MG63 (cell line): Measurements from ENCODE around the gene SSX2IP. TPM values are rescaled to one million over a fixed set of nuclear protein-coding genes. Genes with fewer than 3 reads are reported as not detected.
"Not testable (repeated sequence)": the region's sequence is repeated elsewhere in the genome, so short reads cannot be mapped to it uniquely, and the experiment has no call there.

Experiments
- DNase-seq: peaks from one replicate; pipeline ENCODE4 v3.0.0-alpha.2; 2020
- H3K27me3 ChIP-seq: fragments of 250-450 bp; sonication (Bioruptor Pico); 2 replicates; pipeline ENCODE4 v1.5.1; 2020; ENCODE audit warnings: mild to moderate bottlenecking, moderate library complexity
- H3K36me3 ChIP-seq: fragments of 250-450 bp; sonication (Bioruptor Pico); 2 replicates; pipeline ENCODE4 v1.5.1; 2020; ENCODE audit warnings: mild to moderate bottlenecking, moderate library complexity
- H3K4me3 ChIP-seq: fragments of 250-450 bp; sonication (Bioruptor Pico); 2 replicates; pipeline ENCODE4 v1.5.1; 2020; ENCODE audit warnings: mild to moderate bottlenecking, moderate library complexity
- H3K9me3 ChIP-seq: fragments of 250-450 bp; sonication (Bioruptor Pico); 2 replicates; pipeline ENCODE4 v1.5.1; 2020; ENCODE audit warnings: mild to moderate bottlenecking, moderate library complexity
- total RNA-seq: library from RNA; depleted of rRNA; stranded (reverse); fragments of >200 nt; shearing (Covaris generic); gene quantifications from 2 replicates; pipeline ENCODE4 v1.2.3, GENCODE V29; 2014; ENCODE audit warnings: low replicate concordance; rRNA removed

SSX2IP gene
- total RNA-seq, 1 experiment from 2014 or later, result 27.5 TPM

- Histone ChIP-seq H3K27me3 (no peaks in the 10 kb centered on the region), H3K4me3 (no peak overlapping the region), H3K36me3 (0 out of 2 replicates have a peak, but pooled peaks cover 4% of the 10 kb centered on the region), H3K9me3 (peaks cover 31% of the 10 kb centered on the region)
- DNase-seq, result no peak
These were observed 77.2 kb downstream of the SSX2IP start for GRCh38 chr1:84613026-84613425.

DNA sequence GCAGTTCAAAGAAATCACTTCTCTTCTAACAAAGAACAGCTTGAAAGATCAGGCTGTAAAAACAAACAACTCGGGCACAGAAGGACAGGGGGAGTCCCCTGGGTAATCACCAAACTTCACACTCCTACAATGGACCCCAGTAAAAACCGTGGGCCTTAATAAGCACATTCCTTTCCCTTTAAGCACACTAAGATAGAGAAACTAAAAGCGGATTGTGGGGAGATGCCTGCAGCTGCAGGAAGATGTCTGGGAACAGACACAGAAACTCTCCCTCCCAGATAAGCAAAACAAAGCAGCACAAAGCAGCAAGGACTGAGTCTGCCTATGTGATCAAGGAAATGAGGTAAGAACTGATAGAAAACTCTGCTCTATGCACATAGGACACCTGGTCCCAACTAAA lies 78.5 kb downstream of the SSX2IP start:
- no peak overlapping the region for H3K4me3 ChIP-seq

DNA sequence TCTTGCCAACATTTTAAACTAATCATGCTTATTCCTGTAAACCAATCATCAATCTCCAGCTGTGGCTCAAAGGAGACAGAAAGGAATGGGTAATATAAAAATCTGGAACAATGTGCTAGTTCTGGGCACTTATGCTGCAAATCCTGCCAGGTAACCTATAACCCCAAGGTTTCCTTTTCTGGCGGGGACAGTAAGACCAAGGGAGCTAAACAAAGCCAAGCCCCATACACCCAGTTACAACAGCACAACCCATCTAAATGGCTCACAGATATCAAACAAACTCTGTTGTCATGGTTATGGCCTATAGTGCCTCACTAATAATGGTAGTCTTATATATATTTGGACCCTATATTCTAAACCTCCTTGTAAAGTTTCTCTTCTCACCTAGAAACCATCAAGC lies 79.2 kb downstream of the SSX2IP start:
- no peak for DNase-seq
- Histone ChIP-seq H3K4me3 (no peak overlapping the region), H3K27me3 (no peaks in the 10 kb centered on the region), H3K36me3 (0 out of 2 replicates have a peak, but pooled peaks cover 4% of the 10 kb centered on the region), H3K9me3 (peaks cover 29% of the 10 kb centered on the region)

More for the DNA sequence above, 78.5 kb downstream of the SSX2IP start:
- H3K27me3 ChIP-seq, result no peaks in the 10 kb centered on the region
- no peak for DNase-seq
- peaks cover 31% of the 10 kb centered on the region for H3K9me3 ChIP-seq
- 0 out of 2 replicates have a peak, but pooled peaks cover 4% of the 10 kb centered on the region for H3K36me3 ChIP-seq

- no peak for DNase-seq
- no peaks in the 10 kb centered on the region for H3K27me3 ChIP-seq
- no peaks in the 10 kb centered on the region for H3K36me3 ChIP-seq
- no peak overlapping the region for H3K4me3 ChIP-seq
- H3K9me3 ChIP-seq, result no peaks in the 10 kb centered on the region; the same call in 1 of the 2 replicates
These were observed 83.3 kb downstream of the SSX2IP start for GRCh38 chr1:84606977-84607376.

- no peak for DNase-seq
- Histone ChIP-seq H3K36me3 (no peaks in the 10 kb centered on the region), H3K9me3 (no peaks in the 10 kb centered on the region; the same call in 1 of the 2 replicates), H3K27me3 (no peaks in the 10 kb centered on the region), H3K4me3 (no peak overlapping the region)
These were observed 85.1 kb downstream of the SSX2IP start for GRCh38 chr1:84605157-84605556.

DNA sequence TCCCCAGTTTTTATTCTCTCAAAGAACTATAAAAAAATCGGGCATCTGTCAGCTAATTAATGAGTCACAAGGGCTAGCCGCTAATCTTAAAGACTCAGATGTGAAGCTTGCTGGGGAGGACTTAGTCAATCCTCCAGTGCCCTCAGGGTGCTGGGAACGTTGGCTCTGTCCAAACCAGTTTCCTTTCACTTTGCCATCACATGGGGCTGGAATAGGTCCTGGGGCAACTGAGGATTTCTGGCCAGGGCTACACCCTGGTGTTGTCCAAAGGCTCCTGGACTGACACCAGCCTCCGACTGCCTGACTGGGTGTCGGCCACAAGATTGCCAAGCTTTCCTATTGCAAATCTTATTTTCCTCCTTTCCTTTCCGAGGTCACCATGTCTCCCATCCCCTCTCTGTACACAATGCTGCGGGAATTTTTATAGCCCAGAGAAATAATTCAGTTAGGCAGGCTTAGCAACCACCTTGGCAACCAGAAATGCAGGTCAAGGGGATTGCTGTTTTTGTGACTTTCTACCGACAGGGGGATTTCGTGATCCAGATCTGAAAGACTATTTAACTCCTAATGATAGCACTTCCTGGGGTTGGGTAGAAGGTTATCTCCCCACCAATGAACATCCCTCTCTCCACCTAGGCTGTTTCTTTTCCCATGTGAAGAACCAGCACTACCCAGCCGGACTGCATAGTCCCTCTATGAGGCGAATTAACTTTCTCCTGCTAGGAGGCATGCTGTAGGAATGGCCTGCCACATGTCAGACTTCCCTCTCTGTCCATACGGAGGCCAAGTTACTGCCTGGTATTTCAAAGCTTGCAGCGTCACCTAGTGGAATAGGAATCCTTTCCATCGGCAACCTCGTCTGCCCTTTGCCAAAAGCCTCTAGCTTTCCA lies 86.1 kb downstream of the SSX2IP start:
- Histone ChIP-seq H3K36me3 (no peaks in the 10 kb centered on the region), H3K9me3 (no peaks in the 10 kb centered on the region; the same call in 1 of the 2 replicates), H3K27me3 (no peaks in the 10 kb centered on the region), H3K4me3 (peak overlapping the region; percentile 38)
- DNase-seq, result peak; percentile 93

GRCh38 chr1:84603223-84603622 lies 87.0 kb downstream of the SSX2IP start:
- no peaks in the 10 kb centered on the region for H3K36me3 ChIP-seq
- H3K27me3 ChIP-seq, result no peaks in the 10 kb centered on the region
- H3K9me3 ChIP-seq, result no peaks in the 10 kb centered on the region; the same call in 1 of the 2 replicates
- H3K4me3 ChIP-seq, result peak overlapping the region; percentile 38
- DNase-seq, result peak; percentile 35

DNA sequence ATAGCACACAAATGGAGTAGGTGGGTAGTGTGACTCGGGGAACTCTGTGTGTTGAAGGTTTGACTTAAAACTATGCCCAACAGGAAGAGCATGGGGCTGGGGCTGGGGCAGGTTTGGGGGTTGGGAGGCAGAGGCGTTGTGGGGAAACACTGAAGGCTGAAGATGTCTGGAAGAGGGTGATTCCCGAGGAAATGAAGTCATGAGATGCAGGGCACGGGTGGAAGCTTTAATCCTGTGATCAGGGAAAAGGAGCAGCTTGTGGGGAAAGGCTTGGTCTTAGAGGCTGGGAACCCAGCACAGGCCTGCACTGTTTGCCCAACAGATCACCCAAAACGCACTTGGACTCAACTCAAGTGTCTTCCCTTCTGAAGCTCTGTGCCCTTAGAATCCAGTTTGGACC lies 89.5 kb downstream of the SSX2IP start:
- Histone ChIP-seq H3K4me3 (no peak overlapping the region), H3K27me3 (no peaks in the 10 kb centered on the region), H3K36me3 (no peaks in the 10 kb centered on the region), H3K9me3 (no peaks in the 10 kb centered on the region; the same call in 1 of the 2 replicates)
- DNase-seq, result no peak

DNA sequence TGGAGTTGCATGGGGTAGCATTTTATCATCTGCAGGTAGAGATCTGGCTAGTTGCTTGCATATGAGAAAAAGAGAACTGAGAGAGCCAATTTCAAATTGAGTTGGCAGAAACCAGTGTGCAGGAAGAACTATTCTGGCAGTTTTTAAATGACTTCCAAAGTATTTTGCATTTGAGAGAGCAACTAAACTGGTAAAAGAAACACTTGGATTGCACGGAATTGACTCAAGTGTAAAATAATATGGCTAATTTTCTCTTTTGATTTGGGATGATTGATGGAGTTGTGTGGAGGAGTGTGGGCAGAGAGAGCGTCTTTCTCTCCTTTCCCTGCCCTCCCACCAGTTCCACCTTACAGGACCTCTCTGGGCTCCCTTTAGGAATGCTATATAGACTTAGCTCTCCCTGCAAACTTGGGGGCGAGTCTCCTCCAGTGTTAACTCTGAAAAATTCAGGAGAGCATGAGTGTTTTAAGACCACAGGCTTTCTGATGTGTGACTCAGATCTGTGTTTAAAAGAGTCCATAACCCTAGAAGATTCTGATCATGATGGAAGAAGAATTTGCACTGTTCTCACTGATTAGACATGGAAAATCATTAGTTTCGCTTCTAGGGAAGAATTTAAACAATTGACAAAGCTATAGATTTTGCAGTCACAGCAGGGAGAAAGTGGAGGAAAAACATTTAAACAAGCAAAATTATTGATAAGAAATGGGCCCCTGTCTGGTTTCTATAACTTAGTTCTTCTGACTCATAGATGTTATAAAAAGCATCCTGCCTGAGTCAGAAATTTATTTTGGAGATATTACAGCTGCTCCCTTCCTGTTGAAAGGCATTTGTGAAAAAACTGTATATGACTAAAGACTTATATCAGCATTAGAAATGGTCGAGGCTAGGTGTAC lies 91.2 kb downstream of the SSX2IP start:
- Histone ChIP-seq H3K36me3 (no peaks in the 10 kb centered on the region), H3K9me3 (no peaks in the 10 kb centered on the region), H3K27me3 (no peaks in the 10 kb centered on the region), H3K4me3 (no peak overlapping the region)
- DNase-seq, result no peak

DNA sequence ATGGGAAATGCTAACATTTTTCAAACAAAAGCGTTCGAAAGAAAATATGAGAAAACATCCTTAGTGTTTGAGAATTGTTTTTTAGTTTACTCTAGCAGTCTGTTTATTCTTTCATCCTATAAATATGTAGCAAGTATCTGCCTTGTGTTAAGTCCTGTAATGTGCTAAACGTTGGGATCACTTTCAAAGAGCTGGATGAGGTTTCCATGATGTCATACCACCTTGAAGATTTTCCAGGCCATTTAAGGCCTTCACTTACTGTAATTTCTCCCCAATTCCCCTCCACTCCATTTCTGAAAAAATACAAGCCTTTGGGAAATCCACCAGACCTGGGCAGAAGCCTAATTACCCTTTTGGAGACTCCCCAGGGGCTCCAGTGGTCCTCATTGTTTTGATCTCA lies 91.8 kb downstream of the SSX2IP start:
- Histone ChIP-seq H3K9me3 (peaks cover 2% of the 10 kb centered on the region; the same call in 1 of the 2 replicates), H3K4me3 (no peak overlapping the region), H3K27me3 (no peaks in the 10 kb centered on the region), H3K36me3 (no peaks in the 10 kb centered on the region)
- no peak for DNase-seq

DNA sequence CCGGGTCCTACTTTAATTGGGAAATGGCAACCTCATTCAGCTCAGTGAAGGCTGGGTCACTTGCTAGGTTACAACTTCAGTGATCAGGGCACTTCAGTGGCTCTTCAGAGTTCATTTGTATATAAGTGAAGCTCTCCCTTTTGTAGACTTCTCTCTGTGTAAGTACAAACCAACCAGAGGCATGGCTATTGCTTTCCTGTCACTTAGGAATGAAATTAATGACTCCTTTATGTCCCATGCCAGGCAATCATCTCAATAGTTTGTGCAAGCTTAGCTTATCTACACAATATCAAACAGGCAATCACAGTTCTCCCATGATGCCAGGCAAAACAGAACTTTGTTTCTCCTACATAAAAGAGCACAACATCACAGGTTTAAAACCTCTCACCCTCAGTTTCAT lies 93.2 kb downstream of the SSX2IP start:
- H3K27me3 ChIP-seq, result no peaks in the 10 kb centered on the region
- no peaks in the 10 kb centered on the region for H3K36me3 ChIP-seq
- no peak for DNase-seq
- peaks cover 5% of the 10 kb centered on the region for H3K9me3 ChIP-seq
- H3K4me3 ChIP-seq, result no peak overlapping the region

GRCh38 chr1:84594959-84595358 lies 95.3 kb downstream of the SSX2IP start:
- H3K4me3 ChIP-seq, H3K36me3 ChIP-seq, H3K27me3 ChIP-seq, DNase-seq, H3K9me3 ChIP-seq: not testable (repeated sequence)

Other genes starting within 250 kb of the SSX2IP start
- gene RPF1, start 211.2 kb downstream of the SSX2IP start, total RNA-seq, result 55.3 and 61.7 TPM in 2 replicates
- not detected in 2 replicates for gene SPATA1, start 184.1 kb downstream of the SSX2IP start, total RNA-seq
- 119 and 120 TPM in 2 replicates for gene GNG5, start 183.9 kb downstream of the SSX2IP start, total RNA-seq
- 6.8 and 7.4 TPM in 2 replicates for gene CTBS, start 116.0 kb downstream of the SSX2IP start, total RNA-seq
- gene LPAR3, start 202.7 kb upstream of the SSX2IP start, total RNA-seq, result 0.07 and 7.3 TPM in 2 replicates